NCI-H748 treated with DMSO at 0.1 percent for 48 hours (cell line): ENCODE measurements around the gene PHYKPL.

Experiments used
- DNase-seq: peaks from one replicate; lab custom pipeline; 2025; lab: John Stamatoyannopoulos, UW

Gene PHYKPL

DNA sequence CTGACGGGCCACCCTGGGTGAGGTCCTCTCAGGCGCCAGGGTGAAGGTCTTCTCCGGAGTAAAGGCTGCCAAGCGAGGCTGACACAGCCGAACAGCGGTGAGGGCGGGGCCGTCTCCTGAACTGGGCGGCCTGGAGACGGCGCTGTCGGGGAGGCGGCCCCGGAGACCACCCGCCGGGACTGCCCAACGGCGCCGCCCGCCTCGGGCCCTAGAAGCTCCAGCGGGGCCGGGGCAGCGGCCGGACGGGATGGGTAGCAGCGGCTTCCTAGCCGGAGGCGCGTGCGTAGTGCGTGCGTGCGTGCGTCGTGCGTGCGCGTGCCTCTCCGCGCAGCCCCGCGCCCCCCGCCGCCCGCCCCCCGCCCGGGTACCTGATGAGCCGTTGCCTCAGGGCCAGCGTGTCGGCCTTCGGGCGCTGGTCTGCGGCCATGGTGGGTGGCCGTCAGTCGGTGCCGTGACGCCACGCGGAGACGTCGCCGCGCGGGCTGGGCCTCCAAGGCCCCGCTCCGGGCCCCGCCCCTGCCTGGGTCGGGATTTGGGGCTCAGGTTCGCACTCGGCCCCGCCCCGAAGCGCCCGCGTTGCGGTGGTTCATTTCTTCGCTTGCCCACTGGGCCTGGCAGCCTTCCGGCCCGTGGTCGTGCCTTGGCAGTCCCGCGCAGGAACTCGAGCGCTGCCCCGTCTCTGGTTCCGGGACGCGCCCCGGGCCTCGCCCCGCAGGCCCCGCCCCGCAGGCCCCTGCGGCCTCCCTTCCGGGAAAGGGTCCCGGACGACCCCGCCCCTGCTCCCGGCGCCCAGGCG lies at the start of gene PHYKPL:
TSS of gene PHYKPL (minus strand) at position 679 of the 796 bp plus-strand sequence. CDS start at position 427, 252 bp downstream.
- DNase-seq, result peak; percentile 19

DNA sequence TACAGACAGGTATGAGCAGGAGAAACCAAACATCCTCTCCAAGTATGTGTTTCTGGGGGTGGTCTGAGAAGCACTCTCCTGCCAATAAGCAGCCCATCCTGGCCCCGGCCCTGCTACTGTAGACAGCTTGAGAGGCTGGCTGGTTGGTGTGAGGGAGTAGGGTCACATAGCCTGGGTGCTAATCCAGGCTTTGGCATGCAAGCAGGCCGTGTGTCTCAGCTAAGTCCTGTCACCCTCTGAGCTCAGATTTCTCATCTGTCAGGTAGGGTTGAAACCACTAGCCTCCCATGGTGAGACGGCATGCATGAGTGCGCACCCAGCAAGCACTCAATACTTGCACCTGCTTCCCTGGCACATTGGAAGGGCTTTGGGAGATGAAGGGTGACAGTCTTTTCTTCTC lies 49.8 kb upstream of the PHYKPL start:
- DNase-seq, result no peak

DNA sequence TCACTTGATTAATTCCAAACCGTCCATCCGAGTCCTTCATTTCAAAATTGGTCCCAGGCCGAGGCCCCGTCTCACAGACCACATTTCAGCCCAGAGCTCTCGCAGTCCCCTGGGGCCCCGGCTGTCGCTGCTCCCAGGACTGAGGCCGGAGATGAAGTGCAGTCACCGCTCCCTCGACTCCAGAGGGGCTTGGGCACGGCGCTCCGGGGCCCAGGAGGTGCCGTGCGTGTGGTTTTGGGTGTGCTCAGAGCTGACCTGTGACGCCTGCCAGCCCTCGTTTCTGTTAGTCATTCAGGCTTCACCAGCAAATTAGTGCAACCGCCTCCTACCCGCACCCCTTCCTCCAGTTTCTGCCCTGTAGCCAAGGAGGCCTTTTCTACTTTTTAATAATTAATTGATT lies 48.7 kb upstream of the PHYKPL start:
- no peak for DNase-seq

DNA sequence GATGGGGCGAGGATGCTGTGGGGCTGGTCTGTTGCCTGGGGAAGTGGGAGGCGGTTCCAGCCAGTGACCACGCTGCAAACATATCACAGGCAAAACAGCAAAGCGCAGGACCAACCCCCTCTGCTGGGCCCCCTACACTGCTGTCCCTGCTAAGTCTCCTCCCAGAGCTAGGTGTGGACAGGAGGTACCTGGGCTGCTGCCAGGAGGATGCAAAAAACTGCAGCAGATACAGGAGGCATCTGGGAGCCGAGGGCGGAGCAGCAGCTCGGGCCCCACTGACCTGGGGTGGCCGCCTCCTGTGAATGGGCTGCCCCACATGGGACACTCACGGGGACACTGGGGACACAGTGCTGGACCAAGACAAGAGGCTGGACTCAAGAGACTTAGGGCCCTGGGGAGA lies 48.0 kb upstream of the PHYKPL start:
- no peak for DNase-seq

DNA sequence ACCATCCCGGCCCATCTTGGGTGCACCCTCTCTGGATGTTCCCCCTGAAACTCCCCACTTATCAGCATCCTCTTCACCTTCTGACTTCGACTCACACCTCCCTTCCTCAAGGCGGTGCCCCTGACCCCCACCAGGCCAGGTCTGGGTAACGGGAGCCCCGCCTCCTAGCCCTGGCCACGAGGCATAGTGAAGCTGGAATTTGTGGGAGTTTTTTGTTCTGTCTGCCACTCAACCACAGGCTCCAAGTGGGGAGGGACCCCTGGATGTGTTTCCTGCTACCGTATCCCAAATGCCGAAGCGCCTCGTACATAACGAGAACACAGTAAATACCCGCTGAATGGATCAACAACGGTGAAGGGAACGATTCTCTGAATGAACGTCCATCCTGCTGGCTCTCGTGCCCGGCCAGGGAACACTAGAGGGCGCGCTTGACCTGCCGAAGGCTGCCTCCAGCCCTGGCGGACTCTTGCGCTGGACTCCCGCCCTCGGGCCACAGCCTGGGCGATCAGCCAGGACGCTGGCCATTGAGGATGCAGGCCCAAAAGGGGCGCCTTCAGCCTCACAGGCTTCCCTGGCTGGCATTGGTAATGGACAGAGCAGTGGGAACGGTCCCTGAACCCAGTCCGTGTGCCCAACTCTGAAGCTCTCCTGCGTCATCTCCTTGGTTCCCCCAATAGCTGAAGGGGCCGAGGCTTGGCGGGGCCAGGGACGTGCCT lies 47.3 kb upstream of the PHYKPL start:
- peak; percentile 69 for DNase-seq

DNA sequence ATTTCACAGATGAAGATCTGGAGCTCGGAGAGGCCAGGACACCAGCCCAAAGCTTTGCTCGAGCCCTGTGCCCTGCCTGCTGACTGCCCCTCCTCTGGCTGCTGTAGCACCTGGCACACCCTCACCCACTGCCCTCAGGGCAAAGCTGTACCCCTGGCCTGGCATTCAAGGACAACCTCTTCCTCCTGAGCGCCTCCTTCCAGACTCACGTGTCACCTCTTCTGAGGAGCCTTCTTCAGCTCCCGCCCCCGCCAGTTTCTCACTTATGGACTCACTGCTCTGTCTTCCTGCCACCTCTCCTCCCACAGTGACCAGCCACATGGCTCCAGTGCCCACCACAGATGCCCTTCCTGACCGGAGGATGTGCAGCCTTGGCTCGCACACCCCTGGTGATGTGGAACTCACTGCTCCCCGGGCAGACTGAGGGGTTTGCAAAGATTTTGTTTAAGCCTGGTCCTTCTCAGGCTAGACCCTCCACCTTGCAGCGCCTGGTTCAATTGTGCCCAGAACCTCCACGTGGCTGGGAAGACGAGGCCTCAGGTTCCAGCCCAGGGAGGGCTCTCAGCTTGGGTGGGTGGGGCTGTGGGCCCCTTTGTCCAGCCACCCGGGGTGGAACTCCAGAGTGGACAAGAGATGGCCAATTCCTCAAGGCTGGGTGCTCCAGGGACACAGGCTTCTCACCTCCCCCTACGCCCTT lies 46.6 kb upstream of the PHYKPL start:
- DNase-seq, result no peak

DNA sequence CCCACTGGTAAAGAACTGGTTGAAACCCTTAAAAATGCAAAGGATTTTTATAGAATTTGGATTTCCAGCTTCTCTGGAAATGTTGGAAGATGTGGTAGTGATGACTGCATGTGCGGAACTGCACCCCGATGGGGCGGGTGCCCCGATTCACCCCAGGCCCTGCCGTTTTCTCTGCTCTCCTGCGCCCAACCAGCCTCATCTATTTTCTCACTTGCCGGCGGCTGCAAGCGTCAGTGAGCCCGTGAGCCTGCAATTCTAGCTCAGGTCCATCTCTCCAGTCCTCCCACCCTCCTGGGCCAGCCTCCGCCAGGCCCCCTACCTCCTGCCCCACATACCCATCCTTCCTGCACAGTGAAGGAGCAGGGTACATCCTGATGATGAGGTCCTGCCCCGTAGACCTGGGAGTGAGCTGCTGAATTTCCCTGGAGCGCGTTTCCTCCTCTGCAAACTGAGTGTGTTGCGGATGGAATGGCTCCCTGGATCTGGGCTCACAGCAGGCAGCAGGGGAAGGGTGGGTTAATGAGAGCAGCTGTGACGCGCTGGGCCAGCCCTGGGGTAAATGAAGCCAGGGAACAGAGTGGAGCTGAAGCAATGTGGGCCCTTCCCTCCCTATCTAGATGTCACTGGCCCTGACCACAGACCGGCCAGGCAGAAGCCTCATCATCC lies 45.9 kb upstream of the PHYKPL start:
- no peak for DNase-seq

DNA sequence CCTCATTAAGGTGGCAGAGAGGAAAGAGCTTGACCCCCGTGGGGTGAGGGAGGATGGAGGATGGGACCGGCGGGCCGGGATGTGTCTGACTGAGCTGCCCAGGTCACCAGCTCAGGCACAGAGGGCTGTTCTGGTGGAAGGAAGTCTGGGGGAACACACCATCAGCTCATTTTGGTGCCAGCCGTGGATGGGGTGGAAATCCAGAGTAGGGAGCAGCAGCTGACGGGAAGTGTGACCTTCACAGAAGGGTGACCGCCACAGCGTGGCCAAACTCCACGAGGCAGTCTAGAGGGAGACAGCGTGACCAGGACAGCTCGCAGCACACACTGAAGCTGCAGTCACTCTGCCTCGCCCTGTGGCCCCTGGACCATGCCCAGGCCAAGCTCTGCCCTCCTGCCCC lies 45.3 kb upstream of the PHYKPL start:
- no peak for DNase-seq

DNA sequence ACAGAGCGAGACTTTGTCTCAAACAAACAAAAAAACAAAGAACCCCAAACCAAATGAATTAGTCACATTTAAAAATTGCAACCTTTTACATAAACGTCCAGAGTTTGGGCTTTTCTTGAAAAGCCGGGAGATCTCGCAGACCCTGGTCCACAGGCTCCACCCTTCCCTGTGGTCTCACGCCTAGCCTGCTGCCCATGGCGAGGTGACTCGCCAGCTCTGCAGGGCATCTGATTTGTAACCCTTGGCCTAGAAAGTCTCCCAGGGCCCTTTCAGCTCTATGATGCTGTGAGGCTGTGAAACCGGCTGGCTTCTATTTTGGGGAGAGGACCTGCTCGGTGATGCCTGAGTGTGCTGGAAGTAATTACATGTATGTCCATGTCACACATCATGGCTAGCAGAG lies 44.7 kb upstream of the PHYKPL start:
- DNase-seq, result no peak

DNA sequence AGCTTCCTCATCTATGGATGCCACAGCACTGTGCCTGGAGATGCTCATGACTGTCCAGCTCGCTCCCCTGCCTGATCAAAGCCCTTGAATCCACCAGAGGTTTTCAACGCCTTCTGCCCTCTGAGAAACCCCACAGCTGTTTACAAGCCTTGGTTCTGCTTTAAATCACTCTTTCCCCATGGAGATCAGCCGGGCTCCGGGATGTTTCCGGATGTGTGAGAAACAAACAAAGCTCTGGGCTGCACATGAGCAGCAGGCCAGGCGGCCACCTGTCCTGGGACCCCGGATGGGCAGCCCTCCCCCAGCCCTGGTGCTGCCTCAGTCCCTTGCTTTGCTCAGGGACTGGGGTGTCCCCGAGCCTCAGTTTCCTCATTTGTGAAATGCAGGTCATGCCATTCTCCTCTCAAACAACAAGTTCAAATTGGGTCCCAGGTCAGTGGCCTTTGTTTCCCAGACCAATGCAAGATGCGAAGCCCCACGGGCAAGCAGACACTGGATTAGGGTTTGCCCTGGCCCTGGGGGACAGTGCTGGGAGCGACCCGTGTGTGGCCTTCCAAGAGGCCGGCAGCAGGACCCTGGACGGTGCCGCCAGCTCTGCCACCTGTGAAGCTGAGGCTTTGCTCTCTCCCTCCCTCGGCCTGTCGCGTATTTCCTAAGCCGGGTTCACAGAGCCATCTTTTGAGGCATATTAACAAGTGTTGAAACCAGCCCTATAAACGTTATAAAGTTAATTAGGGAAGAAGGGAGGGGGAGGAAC lies 42.4 kb upstream of the PHYKPL start:
- no peak for DNase-seq

DNA sequence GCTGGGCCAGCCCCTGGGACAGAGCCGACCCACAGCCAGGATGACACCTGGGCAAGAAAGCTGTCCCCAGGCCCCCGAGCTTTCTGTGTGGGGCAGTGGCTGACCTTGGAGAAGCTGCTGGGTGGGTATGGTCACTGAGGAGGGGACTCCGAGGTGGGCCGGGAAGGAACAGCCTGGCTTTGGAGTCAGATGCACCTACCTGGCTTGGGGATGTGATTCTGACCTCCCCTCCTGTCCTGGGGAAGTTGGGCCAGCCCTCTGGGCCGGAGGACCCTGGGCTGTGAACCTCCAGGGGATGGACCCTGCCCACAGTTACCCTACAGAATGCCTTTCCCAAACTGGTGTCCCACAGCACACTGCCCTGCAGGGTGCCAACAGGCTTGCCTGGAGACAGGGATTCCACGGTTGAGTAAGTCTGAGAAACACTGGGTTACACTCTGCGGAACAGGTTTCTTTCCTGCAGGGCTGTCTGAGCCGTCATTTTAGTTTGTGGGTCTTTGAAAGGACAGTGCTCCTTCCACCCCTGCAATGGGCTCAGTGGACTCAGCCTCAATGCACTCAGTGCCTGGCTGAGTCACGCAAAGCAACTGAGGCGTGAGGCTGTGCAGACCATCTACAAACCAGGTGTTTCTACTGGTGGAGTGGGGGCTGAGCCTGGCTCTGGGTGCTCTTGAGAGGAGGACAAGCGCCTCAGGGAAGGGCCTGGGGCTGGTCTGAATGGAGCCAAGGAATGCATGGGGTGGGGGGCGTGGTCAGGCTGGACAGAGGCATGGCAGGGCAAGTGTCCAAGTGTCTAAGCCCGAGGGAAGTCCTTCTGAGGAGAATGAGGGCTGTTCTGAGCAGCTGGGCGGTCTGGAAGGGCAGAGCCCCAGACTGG lies 41.3 kb upstream of the PHYKPL start:
- DNase-seq, result no peak

DNA sequence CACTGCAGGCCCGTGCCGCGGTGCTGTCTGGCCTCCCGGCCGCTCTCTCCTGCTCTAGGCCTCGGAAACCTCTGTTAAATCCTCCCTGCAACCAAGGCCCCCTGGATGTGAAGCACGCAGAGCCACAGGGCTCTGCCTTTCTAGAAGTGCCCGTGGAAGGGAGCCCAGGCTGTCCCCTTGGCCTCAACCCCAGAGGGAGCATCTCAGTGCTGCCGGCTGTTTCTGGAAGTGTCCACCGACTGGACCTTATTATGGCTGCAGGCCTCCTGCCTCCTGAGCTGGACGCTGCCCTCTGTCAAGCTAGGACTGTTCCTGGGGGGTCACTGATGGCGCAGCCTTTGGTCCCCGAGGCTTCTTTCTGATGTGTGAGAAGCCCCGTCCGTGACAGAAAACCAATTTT lies 40.4 kb upstream of the PHYKPL start:
- DNase-seq, result no peak

DNA sequence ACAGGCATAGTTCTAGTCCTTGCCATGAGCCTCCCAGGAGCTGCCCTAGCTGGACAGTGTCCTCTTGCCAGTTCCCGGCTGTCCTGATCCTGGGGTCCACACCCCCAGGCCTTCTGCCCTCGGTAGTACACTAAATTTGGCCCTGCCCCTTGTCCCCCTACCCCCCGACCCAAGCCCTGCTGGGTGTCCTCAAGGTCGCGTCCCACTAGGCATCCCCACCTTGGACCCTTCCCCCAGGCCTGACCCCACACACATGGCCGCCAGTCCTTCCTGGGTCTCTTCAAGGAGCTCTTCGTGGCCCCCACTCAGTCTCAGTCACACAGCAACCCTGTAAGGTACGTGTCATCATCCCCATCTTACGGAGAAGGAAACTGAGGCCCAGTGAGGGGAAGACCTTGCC lies 40.0 kb upstream of the PHYKPL start:
- DNase-seq, result no peak

DNA sequence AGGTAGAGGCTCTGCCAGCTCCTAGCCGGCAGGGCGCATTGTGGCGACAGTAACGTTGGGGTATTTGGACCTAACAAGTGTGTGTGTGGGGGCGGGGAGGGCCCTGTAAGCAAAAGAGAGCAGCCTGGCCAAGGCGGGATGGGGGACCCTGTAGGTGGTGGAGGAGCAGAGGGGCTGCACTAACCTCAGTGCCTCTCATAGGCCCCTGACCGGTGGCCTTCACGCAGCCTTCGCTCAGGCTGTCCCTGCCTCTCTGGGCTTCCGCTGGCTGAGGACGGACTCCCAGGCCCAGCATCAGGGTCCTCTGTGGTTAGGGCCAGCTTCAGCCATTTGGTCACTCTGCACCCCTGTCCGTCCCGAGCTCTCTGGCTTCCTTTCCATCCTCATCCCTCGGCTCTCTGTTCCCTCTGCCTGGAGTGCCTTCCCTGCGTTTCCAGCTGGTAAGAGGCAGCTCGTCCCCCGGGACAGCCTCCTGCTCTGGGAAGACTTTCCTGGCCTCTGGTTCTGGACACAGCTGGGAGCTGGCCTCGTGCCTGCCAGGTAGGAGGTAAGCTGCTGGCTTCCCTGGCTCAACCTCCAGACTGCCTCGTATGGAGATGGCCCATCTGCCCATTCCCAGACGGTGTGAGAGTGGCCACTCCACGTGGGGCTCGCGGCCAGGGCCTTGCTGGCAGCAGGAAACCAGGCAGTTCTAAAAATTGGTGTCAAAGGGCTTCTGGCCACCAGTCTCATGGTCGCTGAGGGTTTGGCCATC lies 39.3 kb upstream of the PHYKPL start:
- DNase-seq, result no peak

DNA sequence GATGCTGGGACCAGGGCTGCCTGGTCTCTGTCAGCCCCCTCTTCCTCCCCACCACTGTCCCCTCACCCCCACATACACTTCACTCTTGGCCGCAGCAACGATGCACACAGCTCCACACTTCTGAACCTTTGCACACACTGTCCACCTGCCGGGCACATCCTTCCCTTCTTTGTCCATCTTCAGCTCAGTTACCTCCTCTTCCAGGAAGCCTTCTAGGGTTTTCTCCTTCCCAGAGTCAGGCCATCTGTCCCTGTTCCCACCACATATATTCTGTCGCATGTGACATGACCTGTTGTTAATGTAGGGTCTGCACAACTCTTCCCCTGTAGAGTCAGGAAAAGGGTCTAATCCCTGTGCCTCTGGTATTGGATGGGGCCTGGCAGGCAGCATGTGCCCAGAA lies 38.6 kb upstream of the PHYKPL start:
- no peak for DNase-seq

DNA sequence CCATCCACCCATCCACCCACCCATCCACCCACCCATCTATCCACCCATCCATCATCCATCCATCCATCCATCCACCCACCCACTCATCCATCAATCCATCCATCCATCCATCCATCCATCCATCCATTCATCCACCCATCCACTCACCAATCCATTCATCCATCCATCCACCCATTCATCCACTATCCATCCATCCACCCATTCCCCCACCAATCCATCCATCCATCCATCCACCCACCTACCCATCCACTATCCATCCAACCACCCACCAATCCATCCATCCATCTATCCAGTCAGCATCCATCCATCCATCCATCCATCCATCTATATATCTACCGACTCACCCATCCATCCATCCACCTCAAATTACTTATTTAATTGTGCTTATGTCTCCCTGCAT lies 36.9 kb upstream of the PHYKPL start:
- no peak for DNase-seq

DNA sequence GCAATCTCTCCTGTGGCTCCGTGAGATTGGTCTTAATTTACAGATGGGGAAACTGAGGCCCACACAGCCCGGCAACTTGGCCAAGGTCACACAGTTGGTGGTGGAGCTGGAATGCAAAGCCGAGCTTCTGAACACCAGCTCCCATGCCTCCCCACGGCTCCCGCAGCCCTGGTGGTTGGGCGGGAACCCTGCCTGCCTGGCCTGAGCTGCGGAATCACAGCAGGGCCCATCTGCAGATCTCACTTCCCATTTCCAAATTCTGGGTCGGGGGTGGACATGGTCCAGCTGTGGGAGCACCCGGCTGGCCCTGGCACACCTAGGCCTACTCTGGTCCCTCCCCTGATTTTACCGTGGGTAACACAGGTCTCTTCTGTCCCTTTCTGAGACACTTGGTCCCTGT lies 35.3 kb upstream of the PHYKPL start:
- DNase-seq, result no peak

DNA sequence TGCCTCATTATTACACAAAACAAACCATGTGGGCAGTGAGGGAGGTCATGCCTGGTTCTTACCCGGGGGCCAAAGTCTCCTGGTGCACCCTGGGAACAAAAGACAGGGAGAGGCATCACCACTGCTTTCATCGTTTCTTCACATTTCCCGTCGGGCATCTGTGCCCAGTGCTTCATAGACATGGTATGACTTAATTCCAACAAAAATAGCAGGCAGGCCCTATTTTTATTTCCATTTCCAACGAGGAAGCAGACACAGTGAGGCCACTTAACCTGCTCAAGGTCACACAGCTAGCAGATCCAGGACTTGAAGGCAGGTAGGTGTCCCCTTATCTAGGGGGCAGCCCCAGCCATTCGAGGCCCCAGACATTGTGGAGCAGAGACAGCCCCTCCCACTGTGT lies 34.6 kb upstream of the PHYKPL start:
- no peak for DNase-seq

DNA sequence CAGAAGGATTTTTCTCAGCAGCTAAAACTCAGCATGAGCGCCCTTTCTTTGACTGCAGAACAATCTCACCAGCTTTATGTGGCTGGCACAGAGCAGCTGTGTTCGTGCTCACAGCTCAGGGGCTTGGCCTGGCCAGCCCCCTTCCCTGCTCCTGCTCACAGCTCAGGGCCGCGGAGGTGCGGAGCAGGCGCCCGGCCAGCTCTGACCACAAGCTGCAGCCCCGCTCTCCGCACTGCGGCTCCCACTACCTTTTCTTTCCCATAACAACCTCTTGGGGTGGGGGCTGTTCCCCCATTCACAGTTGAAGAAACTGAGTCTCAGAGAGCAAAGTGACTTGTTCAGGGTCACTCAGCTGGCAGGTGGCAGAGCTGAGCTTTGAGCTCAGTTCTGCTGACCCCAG lies 34.0 kb upstream of the PHYKPL start:
- no peak for DNase-seq

DNA sequence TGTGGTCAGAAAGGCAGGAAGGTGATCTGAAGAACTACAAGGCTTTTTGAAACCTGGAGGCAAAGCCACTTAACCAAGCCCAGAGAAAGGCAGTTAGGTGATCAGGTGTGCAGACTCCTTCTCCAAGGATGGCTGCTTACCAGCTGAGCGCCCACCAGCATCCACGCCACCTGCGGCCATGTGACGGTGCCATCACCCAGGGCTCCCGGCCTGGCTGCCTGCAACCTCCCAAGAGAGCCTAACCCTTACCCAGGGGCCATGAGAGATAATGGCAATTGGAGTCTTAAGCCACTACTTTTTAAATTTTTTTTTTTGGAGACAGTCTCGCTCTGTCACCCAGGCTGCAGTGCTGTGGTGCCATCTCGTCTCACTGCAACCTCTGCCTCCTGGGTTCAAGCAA lies 33.1 kb upstream of the PHYKPL start:
- DNase-seq, result no peak
